GM21825 (cell line): ENCODE data around the gene TRIOBP.
"Not testable (repeated sequence)": the region's sequence is repeated elsewhere in the genome, so short reads cannot be mapped to it uniquely, and the experiment has no call there.

Experiments used
- ATAC-seq: cut with Tn5 transposase; IDR thresholded peaks from one replicate; pipeline ENCODE4 v1.9.1; 2021; ENCODE audit warnings: mild to moderate bottlenecking, moderate library complexity; ENCODE audit not compliant: unreplicated experiment

The TRIOBP gene

GRCh38 chr22:37686002-37686982 lies 10.6 kb upstream of the TRIOBP start, which contains the start of gene NOL12:
TSS of gene NOL12 (plus strand) at chr22:37686343. CDS start at chr22:37686393, 50 bp downstream.
- ATAC-seq: peak; percentile 61

DNA sequence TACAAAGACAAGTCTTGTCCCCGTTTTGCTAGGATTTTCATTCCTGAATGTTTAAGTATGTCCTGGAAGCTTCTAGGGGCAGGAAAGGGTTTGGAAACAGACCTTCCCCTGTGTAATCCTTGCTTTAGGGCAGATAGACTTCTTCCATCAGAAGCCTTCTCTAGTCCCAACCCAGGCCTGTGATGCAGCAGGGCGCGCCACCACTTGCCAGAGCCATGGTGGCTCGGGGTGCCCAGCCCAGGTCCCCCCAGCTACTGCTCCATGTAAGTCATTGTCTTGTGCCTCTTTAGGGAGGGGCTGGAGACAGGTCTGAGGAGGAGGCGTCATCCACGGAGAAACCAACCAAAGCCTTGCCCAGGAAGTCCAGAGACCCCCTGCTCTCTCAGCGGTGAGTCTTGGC lies 6.4 kb upstream of the TRIOBP start:
- no peak for ATAC-seq

DNA sequence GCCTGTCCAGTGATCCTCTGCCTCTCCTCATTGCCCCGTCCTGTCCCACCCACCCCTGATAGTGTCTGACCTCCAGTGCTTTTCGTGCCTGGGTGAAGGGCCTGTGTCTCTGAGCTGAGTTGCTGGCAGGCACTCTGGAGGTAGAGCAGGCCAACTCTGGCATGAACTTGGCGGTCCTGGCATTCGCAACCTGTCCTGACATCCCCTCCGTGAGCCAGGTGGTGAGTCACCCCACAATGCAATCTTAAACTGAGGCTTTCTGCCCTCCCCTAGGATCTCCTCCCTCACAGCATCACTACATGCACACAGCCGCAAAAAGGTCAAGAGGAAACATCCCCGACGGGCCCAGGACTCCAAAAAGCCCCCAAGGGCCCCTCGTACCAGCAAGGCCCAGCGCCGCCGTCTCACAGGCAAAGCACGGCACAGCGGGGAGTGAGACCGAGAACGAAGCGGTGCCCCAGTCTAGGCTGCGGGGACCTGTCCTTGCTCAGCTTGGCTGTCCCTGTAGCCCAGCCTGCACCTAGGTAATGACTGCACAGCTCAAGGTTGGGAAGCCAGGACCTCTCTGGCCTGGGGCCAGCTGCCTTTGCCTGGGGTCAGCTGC lies 5.8 kb upstream of the TRIOBP start:
- ATAC-seq: no peak

DNA sequence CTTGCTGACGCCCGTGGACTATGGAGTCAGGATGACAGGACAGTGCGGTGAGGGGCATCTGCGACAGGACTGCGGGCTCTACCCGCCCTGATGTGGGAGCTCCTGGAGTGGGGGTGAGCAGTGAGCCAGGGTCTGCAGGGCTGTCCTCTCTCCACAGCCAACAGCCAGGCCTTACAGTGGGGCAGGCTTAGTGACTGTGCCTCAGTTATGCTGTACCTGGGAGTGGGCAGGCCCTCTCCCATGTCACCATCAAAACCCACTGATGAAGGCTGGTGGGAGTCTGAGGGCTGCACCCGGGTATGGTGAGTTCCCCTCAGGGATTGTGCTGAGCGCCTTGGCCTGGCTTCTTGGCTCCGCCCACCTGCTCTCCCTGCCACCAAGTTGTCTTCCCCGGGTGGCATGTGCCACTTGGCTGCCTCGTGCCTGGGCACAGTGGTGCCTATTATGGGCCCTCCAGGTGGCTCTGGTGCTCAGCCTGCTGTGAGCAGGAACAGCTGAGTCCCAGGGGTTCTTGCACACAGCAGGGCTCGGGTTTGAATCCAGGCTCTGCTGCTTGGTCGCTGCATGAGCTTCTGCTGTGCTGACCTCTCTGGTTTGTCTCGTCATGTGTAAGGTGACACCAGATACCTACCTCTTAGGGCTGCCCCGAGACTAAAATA lies 4.1 kb upstream of the TRIOBP start:
- ATAC-seq: no peak

DNA sequence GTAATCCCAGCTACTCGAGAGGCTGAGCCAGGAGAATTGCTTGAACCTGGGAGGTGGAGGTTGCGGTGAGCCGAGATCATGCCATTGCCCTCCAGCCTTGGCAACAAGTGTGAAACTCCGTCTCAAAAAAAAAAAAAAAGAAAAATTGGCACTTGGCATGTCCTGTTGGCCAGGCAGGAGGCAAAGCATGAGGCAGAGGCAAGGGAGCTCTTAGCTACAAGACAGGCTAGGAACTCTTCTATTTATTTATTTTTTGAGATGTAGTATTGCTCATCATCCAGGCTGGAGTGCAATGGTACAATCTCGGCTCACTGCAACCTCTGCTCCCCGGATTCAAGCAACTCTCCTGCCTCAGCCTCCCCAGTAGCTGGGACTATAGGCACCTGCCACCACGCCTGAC lies 2.7 kb upstream of the TRIOBP start:
- not testable (repeated sequence) for ATAC-seq

- not testable (repeated sequence) for ATAC-seq
Observed at GRCh38 chr22:37696260-37696656, 590 bp upstream of the TRIOBP start.

DNA sequence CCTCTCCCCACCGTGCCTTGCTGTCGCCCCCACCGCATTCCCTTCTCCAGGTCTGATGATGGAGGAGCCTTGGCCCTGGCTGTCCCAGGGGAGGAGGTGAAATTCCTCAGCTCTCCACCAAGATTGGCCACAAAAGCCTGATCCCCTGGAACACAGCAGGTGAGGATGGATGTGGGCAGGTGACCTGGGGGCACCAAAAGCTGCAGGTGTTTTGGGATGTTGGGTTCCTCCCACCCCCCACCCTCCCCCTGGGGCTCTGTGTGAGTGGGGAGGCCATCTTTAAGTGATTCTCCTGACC lies 639 bp downstream of the TRIOBP start:
- no peak for ATAC-seq

- ATAC-seq: no peak
Observed at GRCh38 chr22:37701141-37701786, 4.4 kb downstream of the TRIOBP start.

GRCh38 chr22:37703906-37704305 lies 7.1 kb downstream of the TRIOBP start:
- no peak for ATAC-seq

GRCh38 chr22:37704645-37705044 lies 7.8 kb downstream of the TRIOBP start:
- no peak for ATAC-seq

DNA sequence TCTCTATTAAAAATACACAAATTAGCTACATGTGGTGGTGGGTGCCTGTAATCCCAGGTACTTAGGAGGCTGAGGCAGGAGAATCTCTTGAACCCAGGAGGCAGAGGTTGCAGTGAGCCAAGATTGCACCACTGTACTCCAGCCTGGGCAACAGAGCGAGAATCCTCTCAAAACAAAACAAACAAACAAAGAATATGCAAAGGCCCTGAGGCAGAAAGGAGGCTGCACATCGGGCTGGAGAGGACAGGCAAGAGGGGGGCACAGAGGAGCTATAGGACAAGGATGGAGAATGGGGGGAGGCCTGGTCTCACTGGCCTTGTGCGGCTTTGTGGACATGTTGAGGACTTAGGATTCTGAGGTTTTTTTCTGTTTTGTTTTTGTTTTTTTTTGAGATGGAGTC lies 8.4 kb downstream of the TRIOBP start:
- ATAC-seq: no peak

DNA sequence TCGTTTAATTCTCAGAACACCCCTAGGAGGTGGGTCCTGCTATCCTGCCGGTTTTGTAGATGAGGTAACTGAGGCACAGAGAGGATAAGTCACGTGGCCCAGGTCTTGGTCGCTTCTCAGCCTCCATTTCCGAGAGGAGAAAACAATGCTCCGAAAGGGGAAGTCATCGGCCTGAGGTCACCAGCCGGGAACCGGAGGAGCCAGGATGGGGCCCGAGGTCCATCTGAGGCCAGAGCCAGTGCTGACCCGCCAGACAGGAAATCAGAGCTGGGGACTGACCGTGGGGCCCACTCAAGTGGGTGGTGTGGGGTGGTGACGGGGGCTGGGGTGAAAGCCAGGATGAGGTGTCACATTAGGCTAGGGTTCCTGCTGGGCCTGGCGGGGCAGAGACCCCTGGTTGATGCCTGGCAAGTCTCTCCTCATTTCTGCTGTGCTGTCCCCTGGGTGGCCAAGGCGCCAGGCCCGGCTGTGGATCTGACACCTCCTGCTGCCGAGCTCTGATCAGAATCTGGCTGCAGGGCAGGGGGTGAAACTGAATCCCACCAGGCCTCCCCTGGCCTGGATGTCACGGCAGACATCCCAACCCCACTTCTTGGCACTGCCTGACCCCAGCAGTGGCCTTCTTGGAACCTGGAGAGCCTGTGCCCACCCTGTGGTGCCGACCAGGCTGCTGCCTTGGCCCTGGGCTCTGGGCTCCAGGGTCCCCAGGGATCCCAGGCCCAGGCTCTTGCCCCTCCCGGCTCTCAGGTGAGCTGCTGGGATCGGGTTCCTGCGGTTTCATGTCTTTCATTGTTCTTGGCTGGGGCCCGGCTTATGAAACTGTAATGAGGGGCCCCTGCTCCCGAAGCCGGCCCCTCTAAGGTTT lies 12.0 kb downstream of the TRIOBP start:
- no peak for ATAC-seq

DNA sequence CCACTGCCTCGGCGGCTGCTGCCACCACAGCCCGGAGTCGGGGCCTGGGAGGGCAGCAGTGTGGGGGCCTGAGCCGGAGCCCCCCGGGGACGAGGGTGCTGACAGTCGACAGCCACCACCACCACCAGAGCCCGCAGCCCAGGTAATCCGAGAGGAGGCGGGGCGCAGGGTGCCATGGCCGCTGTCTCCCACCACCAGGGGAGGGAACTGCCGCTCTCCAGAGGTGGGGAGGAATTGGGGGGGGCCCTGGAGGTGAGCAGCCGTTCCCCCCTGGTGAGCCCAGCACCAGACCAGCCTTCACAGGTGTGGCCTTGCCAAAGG lies 12.6 kb downstream of the TRIOBP start:
- ATAC-seq: no peak

DNA sequence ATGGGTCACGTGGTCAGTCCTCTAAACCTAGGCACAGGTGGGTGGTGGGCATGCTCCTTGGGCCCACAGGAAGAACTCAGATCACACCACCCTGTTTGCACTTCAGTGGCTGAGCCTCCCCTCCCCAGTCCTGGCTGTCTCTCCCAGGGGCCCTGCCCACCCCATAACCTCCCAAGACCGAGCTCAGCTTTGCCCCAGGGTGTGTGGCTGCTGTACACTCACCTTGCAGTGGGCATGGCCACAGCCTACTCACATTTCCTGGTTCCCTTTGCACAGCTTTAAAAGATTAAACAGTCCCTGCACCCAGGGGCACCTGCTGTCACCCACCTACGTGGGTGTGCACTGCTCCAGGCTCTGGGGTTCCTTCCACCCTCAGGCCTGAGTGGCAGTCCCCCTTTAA lies 13.8 kb downstream of the TRIOBP start:
- ATAC-seq: no peak

GRCh38 chr22:37711490-37711889 lies 14.6 kb downstream of the TRIOBP start:
- ATAC-seq: no peak

DNA sequence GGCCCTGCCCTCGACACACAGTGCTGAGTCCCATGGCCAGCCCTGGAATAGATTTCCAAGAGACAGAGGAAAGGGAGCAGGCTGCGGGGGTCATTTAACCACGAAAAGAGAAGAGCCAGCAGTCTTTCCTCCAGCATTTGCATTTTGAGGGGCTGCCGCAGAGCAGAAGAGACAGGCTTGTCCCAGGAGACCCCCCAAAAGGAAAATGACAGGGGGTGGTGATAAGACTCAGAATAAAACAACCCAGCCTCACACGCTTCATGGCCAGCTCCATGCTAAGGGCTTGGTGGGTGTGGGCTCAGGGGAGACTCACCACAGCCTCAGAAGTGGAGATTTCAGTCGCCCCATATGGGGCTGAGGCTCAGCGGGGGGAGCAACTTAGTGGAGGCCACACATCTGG lies 16.9 kb downstream of the TRIOBP start:
- no peak for ATAC-seq

GRCh38 chr22:37714634-37715033 lies 17.8 kb downstream of the TRIOBP start:
- ATAC-seq: no peak

DNA sequence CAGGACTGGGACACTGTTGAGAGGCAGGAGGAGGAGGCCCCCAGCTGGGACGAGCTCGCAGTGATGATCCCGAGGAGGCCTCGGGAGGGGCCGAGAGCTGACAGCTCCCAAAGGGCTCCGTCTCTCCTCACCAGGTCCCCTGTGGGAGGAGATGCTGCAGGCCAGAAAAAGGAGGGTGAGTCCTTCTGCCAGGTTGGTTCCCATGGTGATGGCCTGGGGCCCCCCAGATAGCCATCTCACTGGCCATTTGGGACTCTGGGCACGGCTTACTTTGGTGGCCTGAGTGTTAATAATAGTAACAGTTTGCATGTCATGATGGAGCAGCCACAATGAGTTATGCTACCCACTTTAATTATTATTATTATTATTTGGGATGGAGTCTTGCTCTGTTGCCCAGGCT lies 18.9 kb downstream of the TRIOBP start:
- ATAC-seq: no peak

DNA sequence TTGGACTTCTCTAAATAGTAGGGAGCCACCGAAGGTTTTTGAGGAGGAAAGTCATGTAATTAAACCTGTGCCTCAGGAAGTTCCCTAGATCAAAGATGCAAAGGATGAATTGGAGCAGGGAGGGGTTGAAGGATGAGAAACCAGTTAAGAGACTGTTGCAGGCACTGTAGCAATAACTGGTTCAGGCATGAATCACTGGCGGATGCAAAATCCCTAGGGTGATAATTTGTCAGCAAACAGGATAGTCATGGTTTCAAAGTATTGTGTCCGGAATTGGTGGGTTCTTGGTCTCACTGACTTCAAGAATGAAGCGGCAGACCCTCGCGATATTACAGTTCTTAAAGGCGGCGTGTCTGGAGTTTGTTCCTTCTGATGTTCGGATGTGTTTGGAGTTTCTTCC lies 19.9 kb downstream of the TRIOBP start:
- no peak for ATAC-seq

- not testable (repeated sequence) for ATAC-seq
Observed at GRCh38 chr22:37717235-37717634, 20.4 kb downstream of the TRIOBP start.
